NCI-H510A (cell line): ENCODE measurements around the gene FUT2.

Experiments
- DNase-seq: peaks from one replicate; lab custom pipeline; 2025; lab: John Stamatoyannopoulos, UW

The FUT2 gene

GRCh38 chr19:48726556-48726955, 30.8 kb downstream of the FUT2 start:
- DNase-seq, result no peak

- DNase-seq, result no peak
Measured at GRCh38 chr19:48728911-48729664, 33.3 kb downstream of the FUT2 start.

DNA sequence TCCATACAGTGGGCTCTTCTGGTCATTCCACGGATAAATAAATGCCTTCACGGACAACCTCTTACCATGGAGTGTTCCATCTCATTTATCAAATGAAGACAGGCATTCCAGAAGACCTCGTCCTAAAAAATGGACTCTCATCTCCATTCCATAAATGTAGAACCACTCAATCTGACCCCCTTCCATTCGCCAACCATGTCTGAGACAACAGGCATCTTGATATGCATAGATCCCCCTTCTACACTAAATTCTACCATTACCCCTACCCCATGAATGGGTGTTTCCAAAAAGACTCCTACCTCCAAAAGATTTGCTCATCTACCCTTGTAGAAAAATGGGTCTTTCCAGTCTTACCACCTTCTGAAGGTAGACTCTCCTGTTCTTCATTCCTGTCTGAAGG, 35.7 kb downstream of the FUT2 start:
- no peak for DNase-seq

GRCh38 chr19:48734625-48735024, 38.9 kb downstream of the FUT2 start:
- no peak for DNase-seq

GRCh38 chr19:48735031-48735615, 39.4 kb downstream of the FUT2 start:
- DNase-seq, result no peak

GRCh38 chr19:48737360-48737998, 41.7 kb downstream of the FUT2 start:
- DNase-seq, result no peak

- DNase-seq, result peak; percentile 85
Measured at GRCh38 chr19:48738557-48739403, 43.0 kb downstream of the FUT2 start.

DNA sequence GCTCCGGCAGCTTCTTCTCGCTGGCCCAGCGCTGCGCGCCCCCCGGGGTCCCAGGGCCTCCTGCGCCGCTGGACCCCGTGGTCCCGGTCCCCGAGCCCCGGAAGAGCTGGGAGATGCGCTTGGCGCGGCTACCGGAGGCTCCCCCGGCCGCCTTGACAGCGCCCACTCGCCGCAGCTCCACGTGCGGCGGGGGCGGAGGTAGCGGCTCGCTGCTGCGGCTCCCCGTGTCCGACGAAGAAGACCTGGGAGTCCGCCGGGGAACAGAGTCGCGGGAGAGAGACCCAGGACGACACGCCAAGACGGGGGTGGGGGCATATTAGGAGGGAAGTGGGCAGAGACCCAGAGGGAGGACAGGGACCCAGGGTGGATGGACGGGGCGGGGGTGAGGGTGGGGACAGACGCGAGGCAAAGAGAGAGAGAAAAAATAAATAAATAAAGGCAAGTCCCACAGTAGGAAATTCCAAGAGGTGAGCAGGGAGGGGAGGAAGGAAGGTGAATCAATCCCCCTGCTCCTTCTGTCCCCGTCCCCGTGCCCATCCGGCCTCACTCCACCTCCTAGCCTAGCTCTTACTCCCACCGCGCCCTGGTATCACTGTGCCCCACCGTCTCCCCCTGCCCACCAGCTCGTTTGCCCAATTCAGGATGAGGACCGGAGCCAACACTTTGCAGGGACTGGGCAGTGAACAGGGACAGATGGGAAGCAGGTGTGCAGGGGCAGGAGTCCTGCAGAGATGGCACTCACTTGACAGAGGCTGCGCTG, 43.8 kb downstream of the FUT2 start:
- DNase-seq, result no peak

- no peak for DNase-seq
Measured at GRCh38 chr19:48740164-48740972, 44.6 kb downstream of the FUT2 start, which contains the start of gene RASIP1. Gene RASIP1, minus strand, starts transcription at chr19:48740610. Its CDS starts 328 bp downstream, at chr19:48740282.

DNA sequence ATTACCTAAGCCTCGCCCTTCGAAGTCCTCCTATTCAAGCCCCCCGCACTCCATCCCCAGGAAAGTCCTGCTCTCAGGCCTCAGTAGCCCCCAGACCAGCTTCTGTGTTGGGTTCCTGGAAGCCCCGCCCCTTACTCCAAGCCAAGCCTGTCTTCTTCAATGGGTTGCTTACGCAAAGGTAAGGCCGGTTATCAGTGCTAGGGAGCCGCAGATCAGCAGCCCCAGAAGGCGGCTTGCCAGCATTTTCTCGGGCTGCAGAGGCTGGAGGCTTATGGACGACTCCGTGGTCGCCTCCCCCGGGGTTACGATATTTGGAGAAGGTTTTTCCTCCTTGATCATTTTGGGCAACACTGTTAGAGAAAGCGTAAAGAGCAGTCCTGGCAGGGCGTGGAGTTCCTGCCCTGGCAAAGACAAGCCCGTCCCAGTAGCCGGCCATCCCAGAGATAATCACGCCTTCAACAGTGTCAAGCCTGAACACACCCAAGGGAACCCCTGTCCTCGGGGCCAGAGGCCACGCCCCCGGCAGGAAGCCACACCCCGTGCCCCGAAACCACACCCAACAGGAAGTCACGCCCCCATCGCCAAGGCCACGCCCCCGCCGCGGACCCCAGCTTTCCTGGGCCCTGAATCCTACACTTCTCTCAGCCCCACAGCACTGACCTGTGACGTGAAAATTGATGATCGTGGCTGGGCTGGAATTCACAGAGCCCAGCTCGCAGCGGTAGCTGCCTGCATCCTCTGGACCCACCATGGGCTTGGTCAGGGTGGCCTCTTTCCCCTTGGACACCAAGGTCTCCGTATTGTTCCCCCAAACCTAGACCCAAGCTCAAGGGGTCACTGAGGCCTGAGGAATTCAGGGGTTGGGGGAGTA, 45.6 kb downstream of the FUT2 start:
- DNase-seq, result no peak

DNA sequence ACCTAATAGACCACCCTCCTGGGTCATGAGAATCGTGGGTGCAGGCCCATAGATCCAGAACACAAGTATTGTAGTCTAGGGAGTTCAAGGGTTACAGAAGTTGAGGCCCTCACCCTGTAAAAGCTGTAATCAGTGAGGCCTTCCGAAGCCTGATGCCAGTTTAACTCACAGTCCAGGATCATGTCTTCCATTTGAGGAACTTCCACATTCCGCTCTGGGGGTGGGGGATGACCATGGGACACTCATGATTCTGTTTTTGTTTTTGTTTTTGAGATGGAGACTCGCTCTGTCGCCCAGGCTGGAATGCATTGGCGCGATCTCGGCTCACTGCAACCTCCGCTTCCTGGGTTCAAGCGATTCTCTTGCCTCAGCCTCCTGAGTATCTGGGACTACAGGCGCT, 46.3 kb downstream of the FUT2 start:
- no peak for DNase-seq

GRCh38 chr19:48745208-48745995, 49.6 kb downstream of the FUT2 start:
- no peak for DNase-seq

GRCh38 chr19:48746110-48746509, 50.3 kb downstream of the FUT2 start:
- DNase-seq, result no peak

DNA sequence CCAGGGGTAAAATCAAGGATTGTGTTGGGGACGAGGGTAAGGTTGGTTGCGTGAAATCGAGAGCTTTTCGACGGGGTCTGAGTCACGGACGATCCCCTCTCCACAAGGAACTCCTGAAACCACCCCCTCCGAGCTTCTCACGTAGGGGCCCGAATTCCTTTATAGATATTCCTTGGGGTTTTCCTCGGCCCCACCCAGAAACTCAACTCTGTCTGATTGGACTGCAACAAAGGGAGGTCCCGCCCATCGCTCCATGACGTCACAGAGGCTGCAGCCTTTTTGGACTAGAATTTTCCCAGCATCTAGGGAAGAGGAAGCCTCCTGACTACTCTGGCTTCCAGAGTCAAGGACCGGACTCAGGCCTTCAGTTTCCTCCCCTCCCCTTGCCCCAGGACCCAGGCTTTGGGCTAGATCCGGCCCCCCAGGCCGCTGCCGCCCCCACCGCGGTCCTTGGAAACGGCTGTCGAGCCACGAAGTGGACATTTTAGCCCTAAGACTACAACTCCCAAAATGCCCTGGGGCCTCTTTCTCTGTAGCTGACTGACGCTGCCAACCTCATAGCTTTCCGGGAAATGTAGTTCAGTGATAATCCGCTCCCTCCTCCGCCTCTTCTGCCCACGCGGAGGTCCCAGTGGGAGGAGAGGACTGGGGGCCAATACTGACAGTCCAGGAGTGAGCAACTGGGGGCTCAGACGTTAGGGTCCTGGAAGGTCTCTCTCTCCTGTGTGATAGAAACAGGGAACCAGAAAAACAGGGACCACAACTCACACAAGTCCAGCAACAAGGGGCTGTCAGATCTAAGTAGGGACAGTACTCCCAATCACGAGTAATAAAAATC, 51.2 kb downstream of the FUT2 start, which contains the start of gene IZUMO1:
Gene IZUMO1, minus strand, starts transcription at position 172 of the 838 bp plus-strand sequence. CDS start 1,050 bp downstream, outside the sequence.
- DNase-seq, result no peak

DNA sequence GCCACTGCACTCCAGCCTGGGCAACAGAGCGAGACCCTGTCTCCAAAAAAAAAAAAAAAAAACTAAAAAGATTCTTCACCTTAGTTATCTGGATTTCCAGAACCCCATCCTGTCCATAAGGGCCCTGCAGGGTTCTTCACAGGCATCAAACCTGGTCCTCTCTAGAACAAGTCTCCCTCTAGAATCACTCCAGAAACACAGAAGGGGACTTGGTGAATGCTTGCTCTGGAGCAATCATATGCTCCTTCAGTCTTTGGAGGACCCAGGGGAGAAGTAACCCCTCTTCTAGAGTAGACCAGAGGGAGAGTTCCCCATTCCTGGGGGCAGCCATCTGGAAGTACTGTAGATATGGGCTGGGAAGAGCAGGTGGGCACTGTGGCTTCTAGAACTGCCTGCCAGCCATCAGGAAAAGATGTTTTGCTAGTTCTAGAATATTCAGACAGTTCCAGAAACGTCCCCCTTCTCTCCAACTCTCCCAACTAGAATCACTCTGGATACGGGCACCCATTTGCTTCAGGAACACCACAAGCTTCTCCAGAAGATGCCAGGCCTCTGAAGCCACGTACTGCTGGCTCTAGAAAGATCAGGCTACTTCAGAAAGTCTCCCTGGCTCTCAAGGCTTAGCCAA, 53.9 kb downstream of the FUT2 start:
- DNase-seq, result no peak

DNA sequence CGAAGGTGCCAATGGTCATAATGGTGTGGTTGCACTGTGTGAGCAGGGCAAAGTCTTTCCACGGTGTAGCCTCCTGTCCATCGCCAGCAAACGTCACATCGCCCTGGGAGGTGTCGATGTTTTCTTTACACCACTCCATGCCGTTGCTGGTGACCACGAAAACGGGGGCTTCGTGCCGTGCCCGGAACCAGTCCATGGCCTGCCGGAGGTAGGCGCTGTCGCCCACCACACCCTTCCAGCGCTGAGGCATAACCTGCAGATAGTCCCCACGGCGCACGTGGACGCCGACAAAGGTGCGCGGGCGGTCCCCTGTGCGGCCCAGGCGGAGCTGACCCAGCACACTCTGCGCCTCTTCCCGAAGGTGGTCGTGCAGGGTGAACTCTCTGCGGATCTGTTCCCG, 54.6 kb downstream of the FUT2 start:
- no peak for DNase-seq

DNA sequence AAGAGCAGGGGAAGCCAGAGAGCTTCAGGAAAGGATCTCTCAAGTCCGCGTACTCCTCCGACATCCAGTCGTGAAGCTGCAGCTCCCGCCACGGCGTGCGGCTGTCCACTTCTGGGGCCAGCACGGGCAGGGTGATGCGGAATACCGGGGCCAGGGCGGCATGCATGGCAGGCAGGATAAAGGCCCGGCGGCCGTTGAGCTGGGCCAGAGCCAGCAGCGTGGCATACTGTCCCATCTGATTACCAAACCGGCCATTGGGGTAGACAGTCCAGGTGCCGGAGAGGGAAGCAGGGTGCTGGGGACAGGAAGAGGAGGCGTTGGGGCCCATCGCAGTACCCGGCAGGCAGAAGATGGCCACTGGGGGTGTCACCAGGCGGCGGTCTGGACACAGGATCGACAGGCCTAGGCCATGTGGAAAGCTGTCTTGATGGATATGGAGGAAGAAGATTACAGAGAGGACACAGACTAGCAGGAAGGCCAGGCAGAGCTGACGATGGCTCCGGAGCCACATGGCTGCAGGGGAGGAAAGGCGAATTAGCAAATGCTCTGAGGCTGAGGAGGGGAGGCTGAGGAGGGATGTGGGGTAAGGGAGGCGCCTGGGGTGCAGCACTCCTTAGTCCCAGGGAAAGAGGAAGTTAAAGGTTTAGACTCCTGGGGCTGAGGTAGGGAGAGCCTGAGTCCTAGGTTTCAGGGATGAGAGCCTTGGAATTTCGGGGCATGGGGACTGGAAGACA, 55.2 kb downstream of the FUT2 start:
- no peak for DNase-seq
